PC-9 (cell line): ENCODE data around the gene TMCC2. TPM values are rescaled to one million over a fixed set of nuclear protein-coding genes. Genes with fewer than 3 reads are reported as not detected.

Experiments used
- BruUV-seq: library from RNA; stranded (reverse); fragments of 400-500 nt; replicated peaks from 2 replicates; lab custom pipeline; 2021; lab: Mats Ljungman, UMichigan
- CTCF ChIA-PET: fragments of 300-600 bp; sonication (Branson Sonifier 250); formaldehyde crosslinking; loops from one replicate; lab custom pipeline; 2022; ENCODE audit warnings: antibody characterized with exemption; lab: Charles Lee
- POLR2A ChIA-PET: fragments of 300-600 bp; sonication (Branson Sonifier 250); formaldehyde crosslinking; loops from one replicate; lab custom pipeline; 2022; ENCODE audit warnings: antibody characterized with exemption; ENCODE audit not compliant: unreplicated experiment; lab: Charles Lee
- DNase-seq, 2 experiments: peaks; one replicate each; pipeline versions ENCODE4 v3.0.0 to v3.0.0-alpha.2; 2015 to 2022; ENCODE audit warnings: mixed read lengths in 1 of 2
- H2AFZ ChIP-seq: fragments of 200-600 bp; sonication (generic); 2 replicates; pipeline ENCODE4 v1.8.1; 2017; ENCODE audit warnings: antibody characterized with exemption
- H3F3A ChIP-seq: fragments of 200-600 bp; sonication (generic); 2 replicates; pipeline ENCODE4 v1.8.1; 2017; ENCODE audit warnings: antibody characterized with exemption, mild to moderate bottlenecking, low read depth; ENCODE audit not compliant: insufficient read depth
- H3K27ac ChIP-seq: fragments of 200-600 bp; sonication (generic); 2 replicates; pipeline ENCODE4 v1.6.1; 2016; ENCODE audit warnings: mixed run types
- H3K27me3 ChIP-seq: fragments of 200-600 bp; sonication (generic); 2 replicates; pipeline ENCODE4 v1.6.1; 2016; ENCODE audit warnings: low read depth, mixed run types; ENCODE audit not compliant: insufficient read depth
- H3K36me3 ChIP-seq: fragments of 200-600 bp; sonication (generic); 2 replicates; pipeline ENCODE4 v1.6.1; 2016; ENCODE audit warnings: low read depth, mixed run types
- H3K4me1 ChIP-seq: fragments of 200-600 bp; sonication (generic); replicated peaks from 2 replicates; pipeline ENCODE4 v1.6.1; 2016; ENCODE audit warnings: mixed run types; ENCODE audit not compliant: insufficient read depth
- H3K4me2 ChIP-seq: fragments of 200-600 bp; sonication (generic); 2 replicates; pipeline ENCODE4 v1.6.1; 2017; ENCODE audit warnings: mixed run types
- H3K4me3 ChIP-seq: fragments of 200-600 bp; sonication (generic); 2 replicates; pipeline ENCODE4 v1.6.1; 2016; ENCODE audit warnings: mixed run types
- H3K79me2 ChIP-seq: fragments of 200-600 bp; sonication (generic); 2 replicates; pipeline ENCODE4 v1.6.1; 2017; ENCODE audit warnings: low read depth, mixed run types
- H3K9me2 ChIP-seq: fragments of 200-600 bp; sonication (generic); 2 replicates; pipeline ENCODE4 v1.8.1; 2017; ENCODE audit warnings: mild to moderate bottlenecking; ENCODE audit not compliant: insufficient read depth
- H3K9me3 ChIP-seq: fragments of 200-600 bp; sonication (generic); 2 replicates; pipeline ENCODE4 v1.8.1; 2016; ENCODE audit warnings: low read depth; ENCODE audit not compliant: insufficient read depth
- H4K20me1 ChIP-seq: fragments of 200-600 bp; sonication (generic); 2 replicates; pipeline ENCODE4 v1.8.1; 2017; ENCODE audit not compliant: insufficient read depth
- CTCF ChIP-seq: fragments of 200-600 bp; sonication (generic); conservative IDR thresholded peaks from 2 replicates; pipeline ENCODE4 v1.6.1; 2017; ENCODE audit warnings: mixed run types, antibody characterized with exemption, mild to moderate bottlenecking, moderate library complexity
- EZH2 ChIP-seq: fragments of 200-600 bp; sonication (generic); IDR thresholded peaks from 2 replicates; pipeline ENCODE4 v1.8.0; 2017; ENCODE audit warnings: antibody characterized with exemption, low read depth
- intact Hi-C: fragments of 100-400 bp; cut with micrococcal nuclease; formaldehyde crosslinking; loops from one replicate; pipeline ENCODE4 v1.10.0; 2022; ENCODE audit not compliant: unreplicated experiment
- total RNA-seq: library from RNA; stranded (reverse); gene quantifications from 2 replicates; pipeline ENCODE4 v1.2.3, GENCODE V29; 2021

TMCC2 gene
- total RNA-seq, 1 experiment from 2014 or later = 0.79 TPM

GRCh38 chr1:205235951-205236350 lies 8.2 kb downstream of the TMCC2 start:
- no peaks in the 10 kb centered on the region for H3K36me3 ChIP-seq
- H2AFZ ChIP-seq = no peak overlapping the region
- H3K4me3 ChIP-seq = no peak overlapping the region
- H3K27me3 ChIP-seq = peaks cover 27% of the 10 kb centered on the region
- H3K79me2 ChIP-seq = no peaks in the 10 kb centered on the region
- ChIA-PET POLR2A (no interaction called here), CTCF (interaction anchor here (0.6 kb wide), 1 partner anchor 138 kb away, joined by 13 read pairs; no protein-coding TSS in a partner anchor)
- no peak overlapping the region for H3K4me2 ChIP-seq
- DNase-seq = no peak
- no peaks in the 10 kb centered on the region for H3K9me2 ChIP-seq
- H3K4me1 ChIP-seq = no peaks in the 10 kb centered on the region
- H3F3A ChIP-seq = no peaks in the 10 kb centered on the region
- no TSS peak for BruUV-seq
- TF ChIP-seq CTCF (no peak), EZH2 (no peak)
- H3K27ac ChIP-seq = no peak overlapping the region
- H4K20me1 ChIP-seq = no peaks in the 10 kb centered on the region
- H3K9me3 ChIP-seq = no peaks in the 10 kb centered on the region
- intact Hi-C loops = no loop called here

- POLR2A ChIA-PET = no interaction called here
- Histone ChIP-seq H3K4me2 (no peak overlapping the region), H2AFZ (no peak overlapping the region), H3K36me3 (no peaks in the 10 kb centered on the region), H3K4me1 (no peaks in the 10 kb centered on the region), H3K9me3 (no peaks in the 10 kb centered on the region), H3K27ac (no peak overlapping the region), H3K27me3 (peaks cover 28% of the 10 kb centered on the region), H3K9me2 (no peaks in the 10 kb centered on the region), H3K79me2 (no peaks in the 10 kb centered on the region), H3K4me3 (no peak overlapping the region), H4K20me1 (no peaks in the 10 kb centered on the region), H3F3A (no peaks in the 10 kb centered on the region)
- no peak for DNase-seq
- CTCF ChIA-PET = no interaction called here
- TF ChIP-seq CTCF = no peak
- TF ChIP-seq EZH2 = no peak
- no TSS peak for BruUV-seq
- intact Hi-C loops = no loop called here
These were observed 8.8 kb downstream of the TMCC2 start for GRCh38 chr1:205236526-205236925.

GRCh38 chr1:205236951-205237475 lies 9.3 kb downstream of the TMCC2 start:
- DNase-seq = no peak
- no TSS peak for BruUV-seq
- intact Hi-C loops = no loop called here

More at GRCh38 chr1:205236951-205237475, 9.3 kb downstream of the TMCC2 start:
- Histone ChIP-seq H3K27me3 (peaks cover 28% of the 10 kb centered on the region), H3K9me2 (no peaks in the 10 kb centered on the region), H3K4me1 (no peaks in the 10 kb centered on the region), H3K4me2 (no peak overlapping the region), H3F3A (no peaks in the 10 kb centered on the region), H2AFZ (no peak overlapping the region), H3K9me3 (no peaks in the 10 kb centered on the region), H3K27ac (no peak overlapping the region), H4K20me1 (no peaks in the 10 kb centered on the region), H3K4me3 (no peak overlapping the region), H3K36me3 (no peaks in the 10 kb centered on the region), H3K79me2 (no peaks in the 10 kb centered on the region)
- ChIA-PET POLR2A (no interaction called here), CTCF (no interaction called here)
- no peak for TF ChIP-seq EZH2
- TF ChIP-seq CTCF = no peak
